ENCODE data around the gene DNAJC25. TPM values are rescaled to one million over a fixed set of nuclear protein-coding genes. Genes with fewer than 3 reads are reported as not detected.

Gene DNAJC25
- total RNA-seq, 6 experiments from 2014 or later = 9.6 to 11.5 (median 10.3) TPM

GRCh38 chr9:111604054-111604615 is 27.0 kb upstream of the DNAJC25 start:
- no peak for DNase-seq
- Mint-ChIP-seq H3K27ac (no peak overlapping the region), H3K4me1 (ENCODE audit: low read depth) (peaks cover 33% of the 10 kb centered on the region), H3K27me3 (ENCODE audit: insufficient read depth) (peaks cover 5% of the 10 kb centered on the region), H3K9me3 (no peaks in the 10 kb centered on the region), H3K36me3 (ENCODE audit: low read depth) (no peaks in the 10 kb centered on the region), H3K4me3 (no peak overlapping the region)
- TF ChIP-seq CTCF (IDR thresholded peaks at IDR 0.05) = no peak

- no peak for DNase-seq
- TF ChIP-seq CTCF (IDR thresholded peaks at IDR 0.05) = no peak
- Mint-ChIP-seq H3K4me3 (no peak overlapping the region), H3K27me3 (ENCODE audit: insufficient read depth) (peaks cover 5% of the 10 kb centered on the region), H3K4me1 (ENCODE audit: low read depth) (peaks cover 24% of the 10 kb centered on the region), H3K36me3 (ENCODE audit: low read depth) (no peaks in the 10 kb centered on the region), H3K27ac (no peak overlapping the region), H3K9me3 (no peaks in the 10 kb centered on the region)
These were observed 26.0 kb upstream of the DNAJC25 start for GRCh38 chr9:111605041-111605559.

GRCh38 chr9:111610149-111610548 is 21.0 kb upstream of the DNAJC25 start:
- Mint-ChIP-seq H3K9me3 (no peaks in the 10 kb centered on the region), H3K27me3 (ENCODE audit: insufficient read depth) (peaks cover 26% of the 10 kb centered on the region), H3K36me3 (ENCODE audit: low read depth) (no peaks in the 10 kb centered on the region), H3K4me3 (no peak overlapping the region), H3K27ac (no peak overlapping the region), H3K4me1 (ENCODE audit: low read depth) (no peaks in the 10 kb centered on the region)
- TF ChIP-seq CTCF (IDR thresholded peaks at IDR 0.05) = no peak
- DNase-seq = no peak

- no peaks in the 10 kb centered on the region for H3K36me3 Mint-ChIP-seq (ENCODE audit: low read depth)
- H3K27ac Mint-ChIP-seq = no peak overlapping the region
- no peak for DNase-seq
- peaks cover 3% of the 10 kb centered on the region for H3K4me1 Mint-ChIP-seq (ENCODE audit: low read depth)
- no peak for TF ChIP-seq CTCF (IDR thresholded peaks at IDR 0.05)
- H3K9me3 Mint-ChIP-seq = no peaks in the 10 kb centered on the region
- H3K4me3 Mint-ChIP-seq = no peak overlapping the region
- peaks cover 28% of the 10 kb centered on the region for H3K27me3 Mint-ChIP-seq (ENCODE audit: insufficient read depth)
These were observed 20.3 kb upstream of the DNAJC25 start for GRCh38 chr9:111610845-111611244.

- H3K36me3 Mint-ChIP-seq (ENCODE audit: low read depth) = no peaks in the 10 kb centered on the region
- TF ChIP-seq CTCF (IDR thresholded peaks at IDR 0.05) = no peak
- H3K27me3 Mint-ChIP-seq (ENCODE audit: insufficient read depth) = peaks cover 27% of the 10 kb centered on the region
- H3K4me1 Mint-ChIP-seq (ENCODE audit: low read depth) = peaks cover 10% of the 10 kb centered on the region
- H3K9me3 Mint-ChIP-seq = no peaks in the 10 kb centered on the region
- no peak overlapping the region for H3K4me3 Mint-ChIP-seq
- DNase-seq = no peak
- H3K27ac Mint-ChIP-seq = no peak overlapping the region
These were observed 17.6 kb upstream of the DNAJC25 start for GRCh38 chr9:111613436-111614040.
